Activated T-cell treated with anti-CD3 and anti-CD28 coated beads for 4 hours (primary cell): ENCODE data around the gene EFHC1.

Source experiments
- DNase-seq: peaks from one replicate; pipeline ENCODE4 v3.0.0-alpha.2; 2020

The EFHC1 gene

GRCh38 chr6:52543262-52543661 is 123.1 kb downstream of the EFHC1 start:
- DNase-seq: no peak

- no peak for DNase-seq
Observed at GRCh38 chr6:52543729-52544601, 123.8 kb downstream of the EFHC1 start.

- DNase-seq: no peak
Observed at GRCh38 chr6:52544602-52545405, 124.7 kb downstream of the EFHC1 start.

- no peak for DNase-seq
Observed at GRCh38 chr6:52545406-52546119, 125.4 kb downstream of the EFHC1 start.

DNA sequence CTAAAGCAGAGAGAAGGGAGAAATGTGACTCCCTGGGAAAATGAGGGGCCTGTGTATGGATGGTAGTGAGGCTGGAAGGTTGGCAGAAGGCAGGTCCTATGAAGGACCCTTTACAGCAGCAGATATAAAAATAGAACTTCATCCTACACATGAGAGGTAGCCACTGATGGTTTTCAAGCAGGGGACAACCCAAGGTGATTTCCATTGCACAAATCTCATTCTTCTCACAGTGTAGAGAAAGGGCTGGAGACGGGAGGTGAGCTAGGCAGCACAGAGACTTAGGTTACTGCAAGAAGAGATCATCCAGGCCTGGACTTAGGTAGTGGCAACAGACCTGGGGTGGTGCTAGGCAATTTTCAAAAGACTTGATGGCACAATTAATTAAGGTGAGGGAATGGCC is 126.0 kb downstream of the EFHC1 start:
- DNase-seq: no peak

DNA sequence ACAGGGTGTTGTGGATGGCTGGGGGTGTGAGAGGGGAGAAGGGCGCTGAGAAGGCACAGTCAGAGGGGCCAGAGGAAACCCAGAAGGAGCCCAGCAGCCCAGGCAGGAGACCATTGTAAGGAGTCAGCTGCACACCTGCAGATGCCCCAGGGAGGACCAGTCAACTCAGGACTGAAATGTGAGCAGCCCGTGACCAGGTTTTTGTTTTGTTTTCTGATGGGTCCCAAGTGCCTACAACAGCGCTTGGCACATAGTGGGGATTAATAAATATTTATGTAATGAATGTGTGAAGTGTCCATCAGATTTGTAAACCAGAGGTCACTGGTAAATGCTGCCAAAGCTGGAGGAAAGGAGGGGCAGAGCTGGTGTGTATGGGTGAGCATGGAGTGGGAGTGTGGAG is 126.5 kb downstream of the EFHC1 start:
- DNase-seq: no peak

DNA sequence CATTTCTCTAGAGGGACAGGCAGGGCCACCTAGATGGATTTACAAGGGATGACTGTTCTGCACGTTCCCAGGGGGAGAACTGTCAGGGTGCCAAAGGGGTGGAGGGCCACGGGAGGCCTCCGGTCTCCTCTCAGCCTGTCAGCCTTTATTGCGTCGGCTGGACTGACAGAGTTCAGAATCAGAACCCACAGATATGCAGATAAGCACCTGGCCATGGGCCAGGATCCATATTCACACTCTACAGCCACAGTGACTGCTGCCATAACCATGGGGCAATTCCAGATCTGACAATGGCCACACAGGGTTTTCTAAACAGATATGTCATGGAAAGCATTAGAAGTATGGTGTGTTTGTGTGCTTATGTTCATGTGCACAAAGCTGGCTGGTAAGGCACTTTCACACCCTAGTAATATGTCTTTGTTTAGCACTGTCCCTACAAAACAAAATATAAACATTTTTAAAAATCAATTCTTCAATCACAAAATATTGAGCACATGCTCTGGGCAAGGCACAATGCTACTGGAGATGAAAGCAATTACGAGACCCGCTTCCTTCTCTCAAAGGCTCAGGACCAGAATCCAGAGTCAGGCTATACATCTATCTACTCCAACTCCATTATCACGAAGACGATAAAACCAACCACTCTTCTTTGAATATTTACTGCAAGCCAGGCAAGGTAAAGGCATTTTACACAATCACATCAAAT is 127.7 kb downstream of the EFHC1 start:
- no peak for DNase-seq

DNA sequence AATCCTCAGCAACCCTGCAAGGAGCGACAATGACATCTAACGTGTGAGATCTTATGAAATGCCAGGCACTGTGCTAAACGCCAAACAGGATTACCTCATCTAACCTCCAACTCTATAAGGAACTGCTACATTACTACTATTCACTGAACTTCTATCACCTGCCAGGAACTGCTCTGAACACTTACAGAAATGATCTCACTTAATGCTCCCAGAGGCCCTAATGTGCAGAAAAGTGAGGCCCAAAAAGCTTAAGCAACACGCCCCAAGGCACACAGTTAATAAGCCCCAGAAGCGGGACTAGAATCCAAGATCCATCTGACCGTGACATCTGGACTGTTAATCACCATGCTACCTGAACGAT is 128.2 kb downstream of the EFHC1 start:
- DNase-seq: no peak

DNA sequence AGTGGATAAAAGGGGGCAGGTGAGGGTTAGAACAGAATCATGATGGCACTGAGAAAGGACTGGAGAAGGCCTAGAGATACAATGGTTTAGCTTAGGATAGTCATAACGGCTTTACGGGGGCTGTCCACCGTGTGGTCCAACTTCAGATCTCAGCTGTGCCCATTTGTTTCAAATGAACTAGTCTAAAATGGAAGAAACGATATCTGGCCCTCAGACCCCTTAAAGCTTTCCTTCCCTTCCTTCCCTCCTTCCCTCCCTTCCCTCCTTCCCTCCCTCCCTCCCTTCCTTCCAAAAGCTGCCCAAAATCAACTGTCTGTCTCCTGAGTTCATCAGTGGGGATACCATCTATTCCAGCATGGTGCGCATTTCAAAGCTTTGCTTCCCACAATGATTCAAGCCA is 128.9 kb downstream of the EFHC1 start:
- DNase-seq: no peak

DNA sequence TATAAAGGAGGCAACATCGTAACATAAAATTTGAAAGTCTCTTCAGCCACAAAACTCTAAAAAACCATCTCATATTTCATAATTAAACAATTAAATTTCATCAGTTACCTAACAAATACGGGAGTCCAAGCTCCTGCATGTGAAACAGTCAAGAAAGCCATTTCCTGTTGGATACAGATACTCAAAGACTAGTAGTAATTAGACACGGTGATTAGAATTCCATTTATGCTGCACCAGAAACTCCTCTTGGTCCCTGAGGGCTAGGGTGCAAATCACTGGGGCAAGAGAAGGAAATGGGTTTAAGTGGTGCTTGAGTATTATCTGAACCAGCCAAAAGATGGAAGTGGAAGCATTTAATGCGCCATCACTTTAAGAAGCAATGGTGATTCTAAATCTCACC is 129.3 kb downstream of the EFHC1 start:
- DNase-seq: no peak

DNA sequence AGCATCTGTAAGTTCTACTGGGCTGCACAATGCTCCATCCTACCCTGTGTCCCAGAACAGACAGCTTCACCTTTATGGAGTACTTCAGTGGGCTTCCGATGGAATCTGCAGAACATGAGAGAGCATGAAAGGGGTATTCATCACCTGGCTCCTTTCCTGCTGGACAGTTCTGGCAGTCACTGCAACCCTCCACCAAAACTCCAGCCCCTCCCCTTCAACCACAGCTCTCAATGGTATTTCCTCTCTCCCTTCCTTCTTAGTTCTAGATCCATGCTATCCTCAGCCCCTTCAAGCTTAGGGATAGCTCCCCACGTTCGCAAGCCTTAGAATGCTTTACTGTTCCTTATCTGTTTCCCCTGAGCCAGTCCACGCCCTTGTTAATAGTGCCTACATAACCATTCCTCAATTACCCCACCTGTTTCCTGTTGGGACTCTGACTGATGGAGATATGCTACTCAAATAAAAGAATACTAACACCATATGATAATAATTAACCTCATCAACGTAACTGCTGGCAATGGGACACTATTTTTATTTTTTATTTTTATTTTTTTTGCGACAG is 130.0 kb downstream of the EFHC1 start:
- DNase-seq: no peak

GRCh38 chr6:52550870-52551269 is 130.7 kb downstream of the EFHC1 start:
- DNase-seq: no peak

DNA sequence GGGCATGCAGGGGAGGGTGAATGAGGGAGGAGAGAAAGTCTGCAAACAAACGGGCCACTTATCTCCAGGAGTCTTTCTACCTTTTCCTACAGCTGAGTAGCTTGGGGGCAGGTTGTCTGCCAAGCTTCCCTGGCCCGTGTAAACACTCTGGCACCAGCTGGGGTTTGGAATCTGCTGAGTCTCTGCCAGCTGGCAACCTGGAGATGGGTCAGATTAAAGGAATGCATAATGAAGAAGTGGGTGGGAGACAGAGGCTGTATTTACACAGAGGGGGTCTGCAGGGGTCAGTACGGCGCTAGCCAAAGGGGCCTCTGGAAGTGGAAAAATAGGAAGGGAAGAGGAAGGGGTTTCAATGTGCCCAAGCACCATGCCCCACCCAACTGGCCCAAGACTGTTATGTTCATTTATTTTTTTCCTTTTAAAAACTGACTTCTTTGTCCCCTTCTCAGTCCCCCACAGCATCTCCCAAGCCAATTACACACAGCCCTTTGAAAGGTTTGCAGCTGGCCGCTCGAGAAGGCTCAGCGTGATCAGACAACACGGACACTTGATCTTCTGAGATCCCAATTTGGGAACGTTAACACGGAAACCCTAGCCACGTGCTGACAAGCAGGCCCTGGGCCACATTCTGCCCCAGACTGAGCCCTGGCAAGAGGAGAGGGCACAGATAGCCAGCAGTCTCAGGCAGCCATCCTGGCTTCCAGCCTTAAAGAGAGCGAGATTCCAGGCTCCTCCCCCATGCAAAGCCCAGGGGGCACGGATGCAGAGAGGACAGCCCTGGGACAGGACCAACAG is 131.5 kb downstream of the EFHC1 start:
- DNase-seq: no peak

DNA sequence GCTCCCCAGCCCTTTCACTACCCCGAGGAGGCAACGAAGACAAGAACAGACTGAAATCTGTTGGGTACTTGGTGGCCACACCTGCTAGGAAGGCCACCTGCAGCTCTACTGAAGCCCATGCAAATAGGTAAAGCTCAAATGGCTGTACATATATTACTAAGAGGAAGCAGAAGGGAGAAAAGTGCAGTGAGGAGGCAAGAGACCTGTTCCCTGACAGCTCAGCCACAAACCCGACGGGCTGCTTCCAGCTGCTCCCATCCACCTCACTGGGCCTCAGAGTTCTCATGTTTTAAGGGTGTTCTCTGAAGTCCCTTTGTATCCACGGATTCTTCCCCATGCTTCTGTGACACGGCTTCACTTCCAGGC is 132.1 kb downstream of the EFHC1 start:
- no peak for DNase-seq

DNA sequence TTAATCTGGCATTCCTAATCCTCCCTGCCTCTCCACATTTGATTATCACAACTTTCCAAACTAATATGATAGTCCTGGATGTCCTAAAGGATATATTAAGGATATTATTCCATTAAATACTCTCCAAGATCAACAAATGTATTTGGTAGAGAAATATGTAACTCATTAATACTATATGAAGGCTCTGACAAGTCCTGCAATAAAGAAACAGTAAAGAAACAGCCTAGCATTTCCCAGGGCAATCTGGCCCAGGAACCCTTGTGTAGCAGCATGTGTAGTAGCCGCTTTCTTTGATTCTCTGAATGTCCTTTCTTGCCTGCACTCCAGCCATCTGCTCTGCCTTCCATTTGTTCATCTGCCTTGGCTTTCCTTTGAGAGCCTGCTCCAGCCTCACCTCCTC is 133.0 kb downstream of the EFHC1 start:
- DNase-seq: no peak

- no peak for DNase-seq
Observed at GRCh38 chr6:52553719-52554118, 133.6 kb downstream of the EFHC1 start.

- DNase-seq: no peak
Observed at GRCh38 chr6:52554684-52555280, 134.6 kb downstream of the EFHC1 start.

GRCh38 chr6:52555518-52556233 is 135.5 kb downstream of the EFHC1 start:
- no peak for DNase-seq

DNA sequence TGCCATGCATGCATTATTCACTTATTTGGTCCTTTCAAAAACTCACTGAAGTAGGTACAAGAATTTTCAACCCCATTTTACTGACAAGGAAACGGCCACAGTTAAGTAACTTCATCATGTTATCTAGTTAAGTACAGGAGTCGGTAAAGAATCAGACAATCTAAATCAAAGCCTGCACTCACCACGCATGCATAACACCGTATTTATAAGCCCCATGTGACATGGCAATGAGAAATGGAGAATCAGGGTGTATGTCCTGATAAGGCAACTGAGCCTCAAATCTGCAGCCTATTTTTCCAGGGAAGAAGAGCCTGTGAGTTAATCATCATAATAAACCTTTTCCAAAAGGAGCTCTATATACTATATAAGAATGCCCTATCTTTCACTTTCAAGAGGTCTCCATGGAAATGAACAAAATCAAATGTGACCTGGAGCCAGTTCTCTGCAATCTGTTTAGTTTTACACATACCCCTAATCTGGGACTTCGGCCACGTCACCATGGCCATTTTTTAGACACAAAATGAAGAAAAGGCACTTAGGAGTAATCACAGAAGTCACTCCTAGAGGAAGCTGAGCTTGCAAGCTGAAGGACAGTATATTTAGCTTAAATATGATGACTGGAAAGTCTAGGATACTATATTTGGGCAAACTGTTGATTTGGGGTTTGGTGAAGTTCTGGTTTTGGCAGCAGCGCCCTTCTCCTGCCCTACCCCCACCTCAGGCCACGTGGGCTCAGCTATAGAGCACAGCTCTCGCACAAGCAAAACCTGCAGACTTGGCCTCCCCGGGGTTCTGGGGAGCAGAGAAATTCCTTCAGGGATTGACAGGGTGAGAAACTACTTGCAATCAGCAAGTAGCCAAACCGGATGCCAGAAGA is 137.5 kb downstream of the EFHC1 start:
- DNase-seq: no peak
